Astrocyte of the cerebellum (primary cell): Measurements from ENCODE around the gene AGBL4.

ENCODE experiments used
- DNase-seq: peaks from one replicate; pipeline ENCODE4 v3.0.0-alpha.2; 2011; ENCODE audit warnings: low read depth
- H3K4me3 ChIP-seq: 2 replicates; pipeline ENCODE4 v1.5.1; 2011; ENCODE audit warnings: mild to moderate bottlenecking, low read depth, low read length, moderate library complexity
- CTCF ChIP-seq: IDR thresholded peaks from 2 replicates; pipeline ENCODE4 v1.5.1; 2012; ENCODE audit warnings: low read length, low read depth, moderate library complexity, mild to moderate bottlenecking; ENCODE audit errors: missing control alignments
- in situ Hi-C: cut with HindIII; loops from 2 replicates; pipeline ENCODE4 v1.10.0; 2017; ENCODE audit warnings: low sequenced_read_pairs

Gene AGBL4

DNA sequence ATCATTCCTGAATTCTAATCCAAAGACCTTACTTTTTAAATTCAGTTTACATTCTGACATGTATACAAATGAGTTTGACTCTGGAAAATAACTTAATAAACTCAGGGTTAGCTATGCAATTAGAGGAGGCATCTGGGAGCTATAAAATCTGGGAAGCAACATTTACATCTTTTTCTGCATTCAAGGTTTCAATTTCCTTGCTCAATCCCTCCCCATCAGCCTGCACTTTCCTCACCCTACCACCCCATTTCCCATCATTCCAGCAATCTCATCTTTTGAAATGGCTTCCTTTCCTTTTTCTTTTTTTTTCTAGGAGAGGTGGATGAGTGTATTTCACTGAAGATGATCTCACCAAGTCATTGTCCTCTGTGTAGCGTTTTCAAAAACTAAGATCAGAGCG lies 1181.8 kb downstream of the AGBL4 start:
- in situ Hi-C loops, result no loop called here
- no peak overlapping the region for H3K4me3 ChIP-seq
- DNase-seq, result no peak
- TF ChIP-seq CTCF, result no peak

- in situ Hi-C loops, result no loop called here
- DNase-seq, result no peak
- no peak for TF ChIP-seq CTCF
- H3K4me3 ChIP-seq, result no peak overlapping the region
Measured at GRCh38 chr1:48841461-48841860, 1182.3 kb downstream of the AGBL4 start.

- no peak for TF ChIP-seq CTCF
- no peak for DNase-seq
- H3K4me3 ChIP-seq, result no peak overlapping the region
- in situ Hi-C loops, result no loop called here
Measured at GRCh38 chr1:48831120-48831978, 1192.4 kb downstream of the AGBL4 start.

DNA sequence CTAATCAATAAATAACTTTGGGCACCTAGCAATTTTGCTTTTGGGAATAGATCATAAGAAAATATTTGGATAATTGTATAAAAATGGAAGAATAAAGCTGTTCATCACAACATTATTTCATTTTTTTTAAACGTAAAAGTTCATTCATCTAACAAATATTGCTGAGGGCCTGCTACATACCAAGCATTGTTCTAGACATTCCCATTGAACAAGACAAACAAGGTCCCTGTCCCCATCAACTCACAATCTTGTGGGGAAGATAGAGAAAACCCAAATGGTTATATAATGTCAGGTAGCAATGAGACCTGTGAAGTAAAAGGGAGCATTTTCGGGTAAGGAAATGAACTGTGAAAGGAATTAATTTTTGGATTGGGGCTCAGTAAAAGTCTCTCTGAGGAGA lies 1193.0 kb downstream of the AGBL4 start:
- H3K4me3 ChIP-seq, result no peak overlapping the region
- no peak for TF ChIP-seq CTCF
- in situ Hi-C loops, result no loop called here
- no peak for DNase-seq

DNA sequence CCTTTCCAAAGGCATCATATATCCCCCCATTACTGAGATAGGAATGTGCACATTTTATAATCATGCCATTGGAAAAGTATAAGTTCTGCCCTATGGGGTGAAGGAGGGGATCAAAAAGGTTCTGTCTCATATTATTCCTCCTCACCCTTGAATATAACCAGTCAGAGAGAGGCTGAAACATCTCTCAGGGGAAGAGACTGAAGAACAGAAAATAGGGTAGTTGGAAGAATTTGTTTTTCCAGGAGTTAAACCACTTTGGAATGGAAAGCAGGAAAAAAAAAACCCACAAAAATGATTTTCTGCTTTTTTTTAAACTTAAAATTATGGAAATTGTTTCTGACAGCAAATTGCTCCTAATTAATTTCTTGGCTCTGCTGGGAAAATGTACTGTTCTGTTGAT lies 1194.3 kb downstream of the AGBL4 start:
- H3K4me3 ChIP-seq, result no peak overlapping the region

GRCh38 chr1:48823168-48823567 lies 1200.6 kb downstream of the AGBL4 start:
- no peak for DNase-seq
- no peak for TF ChIP-seq CTCF
- in situ Hi-C loops, result no loop called here
- H3K4me3 ChIP-seq, result no peak overlapping the region

More for the DNA sequence above, 1194.3 kb downstream of the AGBL4 start:
- TF ChIP-seq CTCF, result no peak
- DNase-seq, result no peak
- in situ Hi-C loops, result no loop called here

DNA sequence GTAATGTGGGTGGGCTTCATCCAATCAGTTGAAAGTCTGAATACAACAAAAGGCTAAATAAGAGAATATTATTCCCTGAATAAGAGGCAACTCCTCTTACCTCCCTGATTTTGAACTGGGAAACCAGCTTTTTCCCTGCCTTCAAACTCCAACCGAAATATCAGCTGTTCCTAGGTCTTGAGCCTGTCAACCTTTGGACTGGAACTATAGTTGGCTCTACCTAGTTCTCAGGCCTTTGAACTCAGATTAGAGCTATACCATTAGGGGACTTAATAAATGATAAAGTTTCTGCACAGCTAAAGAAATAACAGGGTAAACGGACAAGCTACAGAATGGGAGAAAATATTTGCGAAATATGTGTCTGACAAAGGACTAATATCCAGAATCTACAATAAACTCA lies 1203.3 kb downstream of the AGBL4 start:
- no peak for TF ChIP-seq CTCF
- H3K4me3 ChIP-seq, result no peak overlapping the region
- no peak for DNase-seq
- in situ Hi-C loops, result no loop called here
